Colonic mucosa (tissue), 4 donors: ENCODE data around the gene JAZF1. TPM values are rescaled to one million over a fixed set of nuclear protein-coding genes. Genes with fewer than 3 reads are reported as not detected.

Experiments
- DNase-seq: peaks from one replicate; pipeline ENCODE4 v3.0.0-alpha.2; 2020
- H3K27ac ChIP-seq: fragments of 200-600 bp; one replicate; pipeline ENCODE4 v1.8.0; 2021
- H3K27me3 ChIP-seq: fragments of 200-600 bp; one replicate; pipeline ENCODE4 v1.8.0; 2021
- H3K36me3 ChIP-seq: fragments of 200-600 bp; one replicate; pipeline ENCODE4 v1.8.0; 2021
- H3K4me1 ChIP-seq: fragments of 200-600 bp; one replicate; pipeline ENCODE4 v1.8.0; 2021; ENCODE audit warnings: mild to moderate bottlenecking
- H3K4me3 ChIP-seq: fragments of 200-600 bp; one replicate; pipeline ENCODE4 v1.8.0; 2021
- H3K9ac ChIP-seq, 2 donors: one replicate each; pipeline ENCODE4 v1.7.0; 2013; ENCODE audit warnings: control low read depth in 2 of 2, low read depth in 2 of 2, low read length in 2 of 2
- H3K9me3 ChIP-seq: fragments of 200-600 bp; one replicate; pipeline ENCODE4 v1.8.0; 2021
- CTCF ChIP-seq: fragments of 200-600 bp; IDR thresholded peaks from one replicate; pipeline ENCODE4 v1.8.0; 2022; ENCODE audit warnings: antibody characterized with exemption, mild to moderate bottlenecking
- intact Hi-C: fragments of 100-400 bp; cut with DNase I; formaldehyde crosslinking; loops from one replicate; pipeline ENCODE4 v1.14.1; 2022
- total RNA-seq, 2 donors: library from RNA; stranded (reverse); fragmentation: NEBNext Ultra II Directional in 1 of 2; extraction: Animal tissue kit (Norgen Biotek cat#: 25700) in 1 of 2; gene quantifications; one replicate each; pipeline ENCODE4 v1.2.1, GENCODE V29; 2021
- donor health status: healthy.
- donor health status: DM: no; HTN: no; CAD: no.
- donor health status: DM: no; HTN: no; CAD: no.

Gene JAZF1
- total RNA-seq, 2 donors from 2014 or later, result 1.8 to 10.1 TPM

GRCh38 chr7:27897441-27897847 is 283.2 kb downstream of the JAZF1 start:
- H3K27me3 ChIP-seq, result no peaks in the 10 kb centered on the region
- peak; percentile 41 for DNase-seq
- no peaks in the 10 kb centered on the region for H3K36me3 ChIP-seq
- no peak overlapping the region for H3K9ac ChIP-seq
- intact Hi-C loops, result no loop called here
- H3K9me3 ChIP-seq, result no peaks in the 10 kb centered on the region
- peak overlapping the region; percentile 69 for H3K27ac ChIP-seq
- no peaks in the 10 kb centered on the region for H3K4me1 ChIP-seq
- no peak overlapping the region for H3K4me3 ChIP-seq
- TF ChIP-seq CTCF, result no peak

- peak overlapping the region; percentile 69 for H3K27ac ChIP-seq
These were observed 283.6 kb downstream of the JAZF1 start for GRCh38 chr7:27897001-27897400.

GRCh38 chr7:27895551-27895950 is 285.0 kb downstream of the JAZF1 start:
- no peak overlapping the region for H3K4me3 ChIP-seq
- H3K27ac ChIP-seq, result no peak overlapping the region
- H3K9ac ChIP-seq, result no peak overlapping the region
- no peaks in the 10 kb centered on the region for H3K27me3 ChIP-seq
- H3K9me3 ChIP-seq, result no peaks in the 10 kb centered on the region
- no peak for TF ChIP-seq CTCF
- no peaks in the 10 kb centered on the region for H3K36me3 ChIP-seq
- H3K4me1 ChIP-seq, result no peaks in the 10 kb centered on the region
- intact Hi-C loops, result no loop called here
- no peak for DNase-seq

More at GRCh38 chr7:27897001-27897400, 283.6 kb downstream of the JAZF1 start:
- TF ChIP-seq CTCF, result no peak
- Histone ChIP-seq H3K4me3 (no peak overlapping the region), H3K4me1 (no peaks in the 10 kb centered on the region), H3K9ac (no peak overlapping the region), H3K36me3 (no peaks in the 10 kb centered on the region), H3K9me3 (no peaks in the 10 kb centered on the region), H3K27me3 (no peaks in the 10 kb centered on the region)
- peak; percentile 55 for DNase-seq
- intact Hi-C loops, result no loop called here

- DNase-seq, result no peak
- H3K4me3 ChIP-seq, result no peak overlapping the region
- H3K27me3 ChIP-seq, result no peaks in the 10 kb centered on the region
- no peaks in the 10 kb centered on the region for H3K36me3 ChIP-seq
- no peak for TF ChIP-seq CTCF
- no peak overlapping the region for H3K27ac ChIP-seq
- intact Hi-C loops, result no loop called here
- H3K4me1 ChIP-seq, result no peaks in the 10 kb centered on the region
- H3K9ac ChIP-seq, result no peak overlapping the region
- no peaks in the 10 kb centered on the region for H3K9me3 ChIP-seq
These were observed 290.3 kb downstream of the JAZF1 start for GRCh38 chr7:27890205-27890849.

- Histone ChIP-seq H3K36me3 (no peaks in the 10 kb centered on the region), H3K9ac (no peak overlapping the region), H3K27me3 (no peaks in the 10 kb centered on the region), H3K27ac (no peak overlapping the region), H3K9me3 (no peaks in the 10 kb centered on the region), H3K4me1 (no peaks in the 10 kb centered on the region), H3K4me3 (no peak overlapping the region)
- DNase-seq, result no peak
- intact Hi-C loops, result no loop called here
- no peak for TF ChIP-seq CTCF
These were observed 290.8 kb downstream of the JAZF1 start for GRCh38 chr7:27889800-27890199.
